ENCODE measurements around the gene ETV6. TPM values are rescaled to one million over a fixed set of nuclear protein-coding genes. Genes with fewer than 3 reads are reported as not detected.
A peak's percentile ranks its signal among the peaks of the same experiment; 100 is the strongest.

ETV6 gene
- total RNA-seq, 6 experiments from 2014 or later = 7.2 to 28.3 (median 11.0) TPM

GRCh38 chr12:11669348-11669747 is 19.9 kb downstream of the ETV6 start:
- WGBS (ENCODE audit: insufficient coverage, low coverage, low lambda C conversion rate, missing lambda C conversion rate) = 59% methylated on average over 5 of the region's 5 CpGs
- H3K36me3 ChIP-seq = no peaks in the 10 kb centered on the region
- no peak for ATAC-seq

GRCh38 chr12:11672256-11673191 is 23.1 kb downstream of the ETV6 start:
- Histone ChIP-seq H3K4me1 (peaks cover 0 to 30% (median 4%) of the 10 kb centered on the region in 4 donors), H3K36me3 (no peaks in the 10 kb centered on the region), H3K27me3 (no peaks in the 10 kb centered on the region), H3K27ac (no peak overlapping the region), H3K4me3 (no peak overlapping the region), H3K9me3 (no peaks in the 10 kb centered on the region)
- TF ChIP-seq POLR2A (IDR thresholded peaks at IDR 0.05) (no peak), CTCF (IDR thresholded peaks at IDR 0.05) (no peak)
- 61% methylated on average over 17 of the region's 18 CpGs for WGBS (ENCODE audit: insufficient coverage, low coverage, low lambda C conversion rate, missing lambda C conversion rate)
- ATAC-seq (peak in 2 of 4 donors; percentile 25 to 29), DNase-seq (no peak)
- intact Hi-C loops (cut with DNase I) = no loop called here

More at GRCh38 chr12:11669348-11669747, 19.9 kb downstream of the ETV6 start:
- TF ChIP-seq POLR2A (IDR thresholded peaks at IDR 0.05) (no peak), CTCF (IDR thresholded peaks at IDR 0.05) (no peak)
- no peak for DNase-seq
- intact Hi-C loops (cut with DNase I) = no loop called here
- H3K27ac ChIP-seq = no peak overlapping the region
- H3K9me3 ChIP-seq = no peaks in the 10 kb centered on the region
- no peak overlapping the region for H3K4me3 ChIP-seq
- H3K4me1 ChIP-seq = peaks cover 0 to 20% (median 4%) of the 10 kb centered on the region in 4 donors
- H3K27me3 ChIP-seq = no peaks in the 10 kb centered on the region

- no peaks in the 10 kb centered on the region for H3K27me3 ChIP-seq
- intact Hi-C loops (cut with DNase I) = no loop called here
- 64% methylated on average over 11 of the region's 13 CpGs for WGBS (ENCODE audit: insufficient coverage, low coverage, low lambda C conversion rate, missing lambda C conversion rate)
- DNase-seq (no peak), ATAC-seq (peak; percentile 42 to 61 (median 51))
- H3K4me1 ChIP-seq = peaks cover 0 to 30% (median 4%) of the 10 kb centered on the region in 4 donors
- peak overlapping the region in 1 of 3 donors; percentile 0 for H3K27ac ChIP-seq
- H3K36me3 ChIP-seq = no peaks in the 10 kb centered on the region
- H3K9me3 ChIP-seq = no peaks in the 10 kb centered on the region
- TF ChIP-seq POLR2A (IDR thresholded peaks at IDR 0.05) (no peak), CTCF (IDR thresholded peaks at IDR 0.05) (no peak)
- H3K4me3 ChIP-seq = no peak overlapping the region
These were observed 24.4 kb downstream of the ETV6 start for GRCh38 chr12:11673666-11674461.

GRCh38 chr12:11674894-11675390 is 25.5 kb downstream of the ETV6 start:
- Histone ChIP-seq H3K9me3 (no peaks in the 10 kb centered on the region), H3K4me1 (peaks cover 0 to 30% (median 4%) of the 10 kb centered on the region in 4 donors), H3K36me3 (no peaks in the 10 kb centered on the region), H3K27me3 (no peaks in the 10 kb centered on the region), H3K4me3 (no peak overlapping the region), H3K27ac (no peak overlapping the region)
- 100% methylated on average over 2 of the region's 4 CpGs for WGBS (ENCODE audit: insufficient coverage, low coverage, low lambda C conversion rate, missing lambda C conversion rate)
- intact Hi-C loops (cut with DNase I) = no loop called here
- no peak for ATAC-seq
- no peak for DNase-seq
- TF ChIP-seq POLR2A (IDR thresholded peaks at IDR 0.05) = no peak
- TF ChIP-seq CTCF (IDR thresholded peaks at IDR 0.05) = no peak

Data from right lobe of liver (tissue), 6 donors.